Iris pigment epithelial cell (primary cell): ENCODE results near the gene SETD7.
A peak's percentile ranks its signal among the peaks of the same experiment; 100 is the strongest.

Experiments used
- DNase-seq: peaks from one replicate; pipeline ENCODE4 v3.0.0-alpha.2; 2011; ENCODE audit warnings: low read depth

SETD7 gene

DNA sequence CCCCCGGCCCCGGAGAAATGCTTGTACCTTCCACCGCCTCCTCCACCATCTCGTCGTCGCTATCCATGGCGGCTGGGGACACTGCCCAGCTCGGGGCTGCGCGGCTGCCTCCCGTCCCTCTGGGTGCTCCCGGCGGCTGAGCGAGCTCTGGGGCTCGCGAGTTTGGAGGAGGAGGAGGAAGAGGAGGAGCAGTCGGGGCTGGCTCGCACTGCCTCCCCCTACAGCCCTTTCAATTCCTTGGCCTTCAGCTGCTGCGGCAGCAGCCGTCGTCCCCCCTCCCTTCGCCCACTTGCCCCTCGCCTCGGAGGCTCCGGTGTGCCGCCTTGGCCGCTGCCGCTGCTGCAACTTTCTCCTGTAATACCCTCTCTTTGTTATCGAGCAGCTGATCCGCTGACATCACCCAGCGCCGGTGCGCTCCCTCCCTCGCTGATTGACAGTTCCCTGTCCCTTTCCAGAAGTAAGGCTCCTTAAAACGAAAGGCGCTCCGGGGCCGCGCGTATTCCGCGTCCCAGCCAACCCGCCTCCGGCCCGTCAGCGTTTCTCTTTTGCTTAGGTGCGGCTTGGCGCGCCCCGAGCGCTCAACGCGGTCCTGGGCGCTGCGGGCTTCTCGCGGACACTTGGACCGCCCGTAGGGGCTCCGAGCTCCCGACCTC, at the start of gene SETD7:
Gene SETD7 (minus strand): TSS at position 149 of the 653 bp plus-strand sequence. CDS start 82 bp downstream, at position 67.
- DNase-seq = peak; percentile 83

GRCh38 chr4:139605516-139605915, 49.5 kb upstream of the SETD7 start:
- no peak for DNase-seq

GRCh38 chr4:139603576-139604410, 47.8 kb upstream of the SETD7 start:
- peak; percentile 69 for DNase-seq

GRCh38 chr4:139602776-139603360, 46.8 kb upstream of the SETD7 start:
- DNase-seq = no peak

DNA sequence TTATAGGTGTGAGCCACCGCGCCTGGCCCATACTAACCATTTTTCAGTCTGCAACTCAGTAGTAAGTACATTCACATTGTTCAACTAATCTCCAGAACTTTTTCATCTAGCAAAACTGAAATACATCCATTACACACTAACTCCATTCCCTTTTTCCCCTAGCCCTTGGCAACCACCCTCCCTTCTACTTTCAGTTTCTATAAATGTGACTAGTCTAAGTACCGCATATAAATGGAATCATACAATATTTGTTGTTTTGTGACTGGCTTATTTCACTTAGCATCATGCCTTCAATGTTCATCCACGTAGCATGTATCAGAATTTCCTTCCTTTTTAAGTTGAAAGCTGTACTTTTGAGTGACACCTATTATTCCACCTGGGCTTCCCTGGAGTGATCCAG, 44.6 kb upstream of the SETD7 start:
- no peak for DNase-seq

GRCh38 chr4:139599594-139600374, 43.8 kb upstream of the SETD7 start:
- peak; percentile 92 for DNase-seq

- DNase-seq = no peak
These were observed 43.1 kb upstream of the SETD7 start for GRCh38 chr4:139599076-139599475.

DNA sequence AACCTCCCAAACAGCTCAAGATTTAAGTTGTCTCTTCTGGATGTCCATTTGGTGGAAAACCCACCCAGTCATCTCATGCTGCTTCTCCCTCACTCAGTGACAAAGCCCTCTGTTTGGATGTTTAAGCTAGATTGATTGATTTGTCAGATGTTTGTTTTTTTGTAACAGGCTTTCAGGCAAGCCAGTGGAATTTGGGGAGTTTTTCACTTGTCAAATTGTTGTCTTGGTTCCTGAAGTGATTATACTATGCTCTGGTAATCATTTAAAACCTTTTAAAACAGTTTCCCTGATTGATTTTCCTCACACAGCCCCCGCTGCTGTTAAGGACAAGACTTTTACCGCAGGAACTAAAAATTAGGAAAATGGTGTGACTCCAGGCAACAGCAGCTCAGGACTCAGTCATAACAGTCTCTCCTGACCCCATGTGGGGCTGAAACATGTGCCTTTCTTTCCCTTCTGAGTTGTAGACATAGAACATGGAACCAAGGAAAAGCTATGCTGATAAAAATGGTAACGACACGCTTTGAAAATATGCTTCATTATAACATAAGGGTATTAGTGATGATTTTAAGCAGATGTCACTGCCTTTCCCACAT, 40.8 kb upstream of the SETD7 start:
- no peak for DNase-seq

DNA sequence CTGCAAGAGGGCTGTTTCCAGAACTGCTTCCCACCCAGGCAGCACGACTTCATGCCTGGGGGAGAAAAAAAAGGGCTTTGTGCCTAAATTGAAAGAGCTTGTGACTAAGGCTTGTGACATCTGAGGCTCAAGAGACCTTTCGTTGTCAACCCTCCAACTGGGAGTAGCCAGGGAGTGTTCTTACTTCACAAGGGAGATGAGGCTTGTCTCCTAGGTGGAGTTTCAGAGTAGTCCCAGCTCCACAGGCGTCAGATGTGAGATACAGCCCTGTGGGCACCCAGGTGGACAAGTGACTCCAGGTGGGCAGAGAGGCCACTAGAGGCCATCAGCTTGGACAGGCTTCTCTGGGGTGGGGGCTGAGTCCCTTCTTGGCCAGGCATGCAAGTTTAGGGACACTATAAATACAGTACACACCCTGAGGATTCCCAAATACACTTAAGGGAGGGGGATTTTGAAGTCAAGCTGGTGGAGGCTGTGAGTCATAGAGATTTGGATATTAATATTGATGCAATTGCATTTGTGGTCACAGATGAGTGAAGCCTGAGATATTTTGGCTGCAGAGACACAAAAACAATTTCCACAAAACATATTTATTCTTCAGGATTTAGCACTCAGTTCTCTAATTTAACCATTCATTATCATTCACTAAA, 40.1 kb upstream of the SETD7 start:
- peak; percentile 87 for DNase-seq

DNA sequence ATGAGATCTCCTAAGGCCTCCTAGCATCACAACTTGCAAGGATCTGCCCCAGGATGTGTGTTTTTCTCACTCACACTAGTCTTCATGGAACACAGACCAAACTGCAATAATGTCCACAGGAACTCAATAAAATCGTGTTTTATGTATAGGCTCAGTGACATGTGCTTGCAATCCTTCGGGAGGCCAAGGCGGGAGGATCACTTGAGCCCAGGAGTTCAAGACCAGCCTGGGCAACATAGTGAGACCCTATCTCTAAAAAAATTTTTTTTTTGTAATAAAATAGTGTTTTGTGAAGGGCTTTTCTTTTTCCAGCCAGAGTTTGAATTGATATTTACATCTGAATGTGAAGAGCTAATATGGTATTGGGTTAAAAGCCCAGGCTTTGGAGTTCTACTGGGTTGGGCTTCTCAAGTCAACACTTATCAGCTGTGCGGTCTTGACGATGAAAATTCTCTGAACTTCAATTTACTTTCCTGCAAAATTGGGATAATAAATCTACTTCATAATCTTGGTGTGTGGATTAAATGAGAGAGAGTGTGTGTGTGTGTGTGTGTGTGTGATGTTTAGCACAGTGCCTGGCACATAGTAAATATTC, 38.7 kb upstream of the SETD7 start:
- no peak for DNase-seq

DNA sequence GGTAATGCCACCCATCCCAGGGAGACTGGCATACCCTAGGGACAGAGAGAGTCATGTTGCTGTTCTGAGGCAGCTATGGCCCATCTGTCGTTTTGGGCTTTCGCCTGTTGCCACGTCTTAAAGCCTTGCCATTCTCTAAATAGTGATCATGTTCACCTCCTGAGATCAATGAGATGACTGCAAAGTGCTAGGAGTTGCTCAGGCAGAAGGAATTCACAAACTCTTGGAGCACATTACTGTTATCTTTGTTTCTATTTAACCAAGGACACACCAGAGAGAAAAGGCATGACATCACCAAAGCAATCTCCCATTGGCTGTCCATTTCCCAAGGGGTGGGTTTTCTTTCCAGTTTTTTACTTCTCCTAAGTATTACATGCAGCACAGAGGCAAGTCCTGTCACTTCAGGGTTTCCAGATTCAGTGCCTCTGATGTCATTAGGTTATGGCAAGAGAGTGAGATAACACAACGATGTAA, 37.1 kb upstream of the SETD7 start:
- DNase-seq = peak; percentile 91

GRCh38 chr4:139589336-139590018, 33.5 kb upstream of the SETD7 start:
- DNase-seq = no peak

DNA sequence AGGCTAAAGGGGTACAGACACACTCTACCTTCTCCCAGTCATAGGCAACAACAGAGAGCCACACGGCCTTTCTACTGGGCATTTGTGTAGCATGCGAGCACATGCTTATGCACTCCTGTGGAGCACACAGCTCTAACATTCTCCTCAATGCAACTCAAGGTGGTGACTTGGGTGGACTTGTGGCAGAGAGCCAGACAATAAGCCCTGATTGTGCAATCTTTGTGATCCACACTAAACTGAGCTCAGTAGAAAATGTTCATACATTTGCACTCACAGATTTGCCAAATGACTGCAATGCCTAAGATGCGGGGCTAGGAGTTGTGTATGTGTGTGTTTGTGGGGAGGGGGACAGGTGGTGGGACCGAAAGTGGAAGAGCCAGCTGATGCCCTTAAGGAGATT, 31.4 kb upstream of the SETD7 start:
- peak; percentile 71 for DNase-seq

DNA sequence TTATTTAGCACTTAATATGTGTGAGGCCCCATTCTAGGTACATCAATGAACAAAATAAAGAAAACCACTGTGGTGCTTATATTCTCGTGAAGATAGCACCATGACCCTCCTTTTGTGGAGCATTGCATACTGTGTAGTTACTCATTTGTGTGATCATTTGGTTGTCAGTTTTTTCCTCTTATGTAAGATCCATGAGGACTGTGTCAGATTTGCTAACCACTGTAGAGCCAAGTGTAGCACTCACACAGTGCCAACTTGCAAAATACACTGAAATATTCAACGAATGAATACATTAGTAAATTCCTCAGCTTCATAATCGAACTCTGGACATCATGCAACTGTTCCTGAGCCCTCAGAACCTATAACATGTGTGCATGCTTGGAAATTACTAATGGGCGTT, 29.5 kb upstream of the SETD7 start:
- no peak for DNase-seq

GRCh38 chr4:139584784-139585183, 28.8 kb upstream of the SETD7 start:
- peak; percentile 51 for DNase-seq

- DNase-seq = no peak
These were observed 28.0 kb upstream of the SETD7 start for GRCh38 chr4:139584013-139584412.

DNA sequence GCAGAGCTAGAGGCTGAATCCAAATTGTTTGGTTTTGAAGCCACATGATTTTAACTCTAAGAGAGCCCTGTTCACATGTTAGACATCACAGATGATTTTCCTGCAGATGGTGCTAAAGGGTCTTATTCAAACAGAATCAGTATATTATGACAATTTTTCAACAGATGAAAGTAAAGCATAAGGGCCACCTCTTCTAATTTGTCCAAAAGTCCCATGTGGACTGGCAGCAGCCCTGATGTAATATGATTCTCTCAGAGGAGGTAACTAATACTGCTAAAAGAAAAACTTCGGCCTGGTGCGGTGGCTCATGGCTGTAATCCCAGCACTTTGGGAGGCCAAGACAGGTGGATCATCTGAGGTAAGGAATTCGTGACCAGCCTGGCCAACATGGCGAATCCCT, 26.0 kb upstream of the SETD7 start:
- DNase-seq = peak; percentile 54

GRCh38 chr4:139581096-139581495, 25.1 kb upstream of the SETD7 start:
- DNase-seq = no peak

GRCh38 chr4:139576219-139576618, 20.2 kb upstream of the SETD7 start:
- DNase-seq = peak; percentile 49

DNA sequence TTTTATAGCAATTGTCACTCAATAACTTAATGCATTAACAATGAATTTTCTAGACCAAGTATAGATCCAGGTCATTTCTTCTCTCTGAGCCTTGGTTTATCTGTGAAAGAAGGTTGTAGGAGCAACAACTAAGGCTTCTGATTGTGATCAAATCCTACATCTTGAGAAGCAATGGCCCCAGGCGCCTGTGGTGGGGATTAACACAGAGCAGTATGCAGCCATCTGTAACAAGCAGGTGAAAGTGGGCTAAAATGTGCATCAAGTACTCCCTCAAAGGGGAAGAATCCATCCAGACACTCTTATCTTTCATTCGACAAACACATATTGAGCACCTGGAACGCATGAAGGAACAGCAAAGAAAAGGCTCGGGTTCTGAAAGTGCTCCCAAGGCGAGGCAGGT, 19.1 kb upstream of the SETD7 start:
- no peak for DNase-seq
